GM18873 (cell line): Measurements from ENCODE around the gene BYSL.

Experiments used
- ATAC-seq: cut with Tn5 transposase; IDR thresholded peaks from one replicate; pipeline ENCODE4 v1.9.1; 2021; ENCODE audit warnings: mild to moderate bottlenecking, moderate library complexity, moderate number of reproducible peaks; ENCODE audit not compliant: unreplicated experiment, low FRiP score

BYSL gene, protein sequence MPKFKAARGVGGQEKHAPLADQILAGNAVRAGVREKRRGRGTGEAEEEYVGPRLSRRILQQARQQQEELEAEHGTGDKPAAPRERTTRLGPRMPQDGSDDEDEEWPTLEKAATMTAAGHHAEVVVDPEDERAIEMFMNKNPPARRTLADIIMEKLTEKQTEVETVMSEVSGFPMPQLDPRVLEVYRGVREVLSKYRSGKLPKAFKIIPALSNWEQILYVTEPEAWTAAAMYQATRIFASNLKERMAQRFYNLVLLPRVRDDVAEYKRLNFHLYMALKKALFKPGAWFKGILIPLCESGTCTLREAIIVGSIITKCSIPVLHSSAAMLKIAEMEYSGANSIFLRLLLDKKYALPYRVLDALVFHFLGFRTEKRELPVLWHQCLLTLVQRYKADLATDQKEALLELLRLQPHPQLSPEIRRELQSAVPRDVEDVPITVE

DNA sequence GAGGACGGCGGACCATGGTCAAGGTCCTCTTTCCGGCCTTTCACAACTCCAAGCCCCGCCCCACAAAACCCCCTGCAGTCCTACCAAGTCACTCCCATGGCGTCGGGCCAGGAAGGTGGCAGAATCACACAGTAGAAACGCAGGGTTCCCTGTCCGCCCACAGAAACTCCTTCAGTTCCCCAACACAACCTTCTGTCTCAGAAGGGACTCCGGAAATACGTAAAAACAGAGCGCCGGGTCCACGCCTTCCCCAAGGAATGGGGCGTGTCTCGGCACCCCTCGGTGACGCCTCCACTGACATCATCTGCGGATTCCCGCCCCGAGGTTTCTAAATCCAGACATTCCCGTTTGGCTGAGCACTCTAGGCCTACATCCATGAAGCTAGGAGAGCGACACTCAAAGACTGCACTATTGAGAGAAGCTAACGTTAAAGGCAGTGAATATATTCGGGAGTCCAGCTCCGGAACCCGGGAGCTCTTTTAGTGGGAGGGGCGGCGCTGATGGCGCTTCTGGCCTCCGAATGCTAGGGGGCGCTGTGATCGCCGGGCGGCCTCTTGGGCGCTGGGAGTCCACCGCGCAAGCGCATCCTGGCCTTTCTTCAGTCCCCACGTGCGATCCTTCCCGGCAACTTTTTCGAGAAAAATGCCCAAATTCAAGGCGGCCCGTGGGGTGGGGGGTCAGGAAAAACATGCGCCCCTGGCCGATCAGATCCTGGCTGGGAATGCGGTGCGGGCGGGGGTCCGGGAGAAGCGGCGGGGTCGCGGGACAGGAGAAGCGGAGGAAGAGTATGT, at the start of gene BYSL, which contains the start of gene MED20:
Gene BYSL (plus strand): TSS at position 579 of the 791 bp plus-strand sequence. CDS start 64 bp downstream, at position 643.
Gene MED20 (minus strand): TSS at position 219 of the 791 bp plus-strand sequence. CDS start 121 bp downstream, at position 98.
- peak; percentile 85 for ATAC-seq

DNA sequence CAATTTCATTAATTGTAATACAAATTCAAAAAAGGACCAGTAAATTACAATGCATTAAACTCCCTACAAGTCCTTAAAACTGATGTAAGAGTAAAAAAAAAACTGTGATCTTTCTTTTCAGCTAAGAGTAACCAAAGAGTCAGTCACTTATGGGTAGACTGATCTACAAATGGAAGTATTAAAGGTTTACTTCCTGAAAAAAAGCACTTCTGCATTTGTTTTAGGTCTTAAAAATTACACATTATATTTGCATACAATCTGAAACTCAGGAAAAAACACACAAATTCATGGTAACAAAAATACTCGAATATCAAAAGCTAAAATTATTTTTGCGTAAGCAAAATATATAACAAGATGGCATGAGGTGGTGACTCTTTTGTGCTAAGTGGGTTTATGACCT, 49.6 kb upstream of the BYSL start:
- no peak for ATAC-seq

DNA sequence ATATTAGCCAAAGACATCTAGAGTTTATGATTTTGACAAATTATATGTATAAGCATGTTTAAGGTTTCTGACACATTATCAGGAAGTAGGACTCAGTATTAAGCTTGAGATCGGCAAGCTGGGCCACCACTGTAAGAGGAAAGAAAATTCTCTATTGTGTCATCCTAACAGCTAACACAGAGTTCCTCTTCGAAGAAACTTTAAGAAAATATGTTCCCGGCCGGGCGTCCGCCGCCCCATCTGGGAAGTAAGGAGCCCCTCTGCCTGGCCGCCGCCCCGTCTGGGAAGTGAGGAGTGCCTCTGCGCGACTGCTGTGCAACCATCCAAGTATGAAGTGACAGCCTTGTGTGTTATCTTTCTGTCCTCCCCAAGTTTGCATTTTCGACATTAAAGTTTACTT, 49.2 kb upstream of the BYSL start:
- ATAC-seq: no peak

DNA sequence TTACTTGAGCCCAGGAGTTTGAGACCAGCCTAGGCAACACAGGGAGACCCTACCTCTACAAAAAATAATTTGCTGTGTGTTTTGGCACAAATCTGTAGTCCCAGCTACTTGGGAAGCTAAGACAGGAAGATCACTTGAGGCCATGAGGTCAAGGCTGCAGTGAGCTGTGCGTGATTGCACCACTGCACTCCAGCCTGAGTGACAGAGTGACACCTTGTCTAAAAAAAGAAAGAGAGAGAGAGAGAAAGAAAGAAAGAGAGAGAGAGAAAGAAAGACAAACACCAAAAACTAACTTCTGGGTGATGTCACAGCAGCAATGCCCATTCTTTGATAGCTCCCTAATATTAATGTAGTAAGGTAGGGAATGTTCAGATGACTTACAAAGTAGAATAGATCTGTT, 46.6 kb upstream of the BYSL start:
- ATAC-seq: no peak

DNA sequence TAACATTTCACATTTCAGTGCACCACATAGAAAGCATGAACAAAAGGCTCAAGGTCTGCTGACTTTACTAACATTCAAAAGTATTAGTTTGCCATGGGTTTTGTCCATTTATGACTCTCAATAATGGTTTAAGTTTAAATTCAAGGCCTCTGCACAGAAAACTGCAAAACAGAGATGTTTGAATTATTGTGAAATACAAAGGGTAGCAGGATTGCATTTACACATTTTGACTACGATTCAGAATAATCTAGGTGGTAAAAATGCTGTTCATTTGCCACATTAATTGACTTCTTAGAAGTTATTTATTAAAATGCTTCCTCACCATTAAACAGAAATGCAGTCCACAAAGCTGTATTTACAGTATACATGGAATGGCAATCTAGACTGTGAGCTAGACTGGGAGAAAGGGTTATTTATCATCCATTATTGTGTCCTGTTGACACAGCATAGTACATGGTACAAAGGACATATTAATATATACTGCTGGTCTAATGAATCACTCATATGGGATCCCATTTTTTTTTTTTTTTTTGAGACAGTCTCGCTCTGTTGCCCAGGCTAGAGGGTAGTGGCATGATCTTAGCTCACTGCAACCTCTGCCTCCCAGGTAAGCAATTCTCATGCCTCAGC, 44.1 kb upstream of the BYSL start:
- ATAC-seq: no peak

DNA sequence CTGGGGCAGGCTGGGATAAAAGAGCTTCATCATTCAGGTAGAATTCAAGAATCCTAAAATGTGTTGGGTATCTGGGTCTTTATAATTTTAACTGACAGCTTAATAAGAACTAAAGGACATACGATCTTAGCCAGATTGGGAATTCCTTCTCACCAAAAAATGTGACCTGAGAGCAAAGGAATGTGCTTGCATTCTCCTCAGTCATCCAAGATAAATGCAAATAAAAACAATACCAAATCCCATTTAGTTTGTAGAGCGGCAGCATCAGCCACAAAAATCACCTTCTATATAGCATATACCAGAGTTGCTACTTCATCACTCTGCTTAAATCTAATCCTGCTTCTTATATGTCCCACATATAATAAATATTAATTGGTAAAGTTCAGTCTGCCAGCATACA, 43.1 kb upstream of the BYSL start:
- ATAC-seq: no peak

DNA sequence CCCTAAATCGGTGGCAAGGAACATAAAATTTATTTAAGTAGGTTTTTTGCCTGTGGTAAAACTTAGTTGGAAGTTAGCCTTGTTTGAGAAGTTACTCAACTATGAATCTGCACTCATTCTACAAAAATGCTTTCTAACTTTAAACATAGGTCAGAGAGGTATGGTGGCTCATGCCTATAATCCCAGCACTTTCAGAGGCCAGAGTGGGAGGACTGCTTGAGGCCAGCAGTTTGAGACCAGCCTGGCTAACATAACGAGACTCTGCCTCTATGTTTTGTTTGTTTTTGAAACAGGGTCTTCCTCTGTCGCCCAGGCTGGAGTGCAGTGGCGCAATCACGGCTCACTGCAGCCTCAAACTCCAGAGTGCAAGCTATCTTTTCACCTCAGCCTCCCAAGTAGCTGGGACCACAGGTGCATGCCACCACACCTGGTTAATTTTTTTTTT, 42.3 kb upstream of the BYSL start:
- no peak for ATAC-seq

DNA sequence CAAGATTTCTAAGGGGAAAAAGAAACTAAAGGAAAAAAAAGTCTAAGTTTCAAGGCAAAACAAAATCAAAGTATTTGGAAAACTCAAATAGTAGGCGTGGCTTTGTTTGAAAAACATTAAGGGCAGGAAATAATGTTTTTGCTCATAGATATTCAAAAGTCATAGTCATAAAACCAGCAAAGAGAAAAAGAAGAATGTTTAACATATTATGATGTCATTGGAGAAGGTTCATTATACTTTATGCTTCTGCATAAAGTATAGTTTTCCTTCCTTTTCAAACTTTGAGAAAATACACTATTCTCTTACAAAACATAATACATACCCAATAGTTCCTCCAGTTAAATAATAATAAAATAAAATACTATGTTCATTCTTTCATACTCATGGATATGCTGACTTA, 39.8 kb upstream of the BYSL start:
- no peak for ATAC-seq

DNA sequence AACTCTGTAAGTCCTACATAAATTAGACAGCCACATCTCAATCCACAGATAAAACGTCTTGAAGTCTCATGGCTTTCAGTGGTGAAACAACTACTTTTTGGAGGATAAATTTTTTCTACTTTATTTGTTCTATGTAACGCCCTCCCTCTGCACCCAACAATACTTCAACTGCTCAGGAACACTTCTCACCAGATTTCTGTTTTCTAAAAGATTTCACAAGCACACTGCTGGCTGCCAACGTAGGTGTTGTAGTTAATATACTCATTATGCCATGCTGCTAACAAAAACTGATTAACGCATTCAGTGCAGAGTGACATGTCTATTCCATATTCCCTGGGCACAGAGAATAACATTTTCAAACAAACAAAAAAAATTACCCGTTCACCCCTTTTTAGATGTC, 36.3 kb upstream of the BYSL start:
- ATAC-seq: no peak

DNA sequence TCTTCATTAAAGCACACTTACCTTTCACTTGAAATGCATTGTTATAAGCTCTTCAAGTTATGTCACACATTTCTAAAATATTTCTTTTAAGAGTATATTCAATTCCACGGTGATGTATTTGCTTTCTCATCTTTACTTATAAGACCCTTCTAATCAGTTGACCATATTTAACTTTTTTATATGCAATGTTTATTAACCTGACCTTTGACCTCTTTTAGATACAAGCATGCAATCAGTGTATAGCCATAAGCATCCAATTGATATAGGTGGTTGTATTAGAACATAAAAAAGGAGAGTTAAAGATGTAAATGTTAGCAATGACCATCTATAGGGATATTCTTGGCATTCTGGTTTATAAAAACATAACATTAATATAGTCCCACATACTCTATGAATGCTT, 35.4 kb upstream of the BYSL start:
- no peak for ATAC-seq

DNA sequence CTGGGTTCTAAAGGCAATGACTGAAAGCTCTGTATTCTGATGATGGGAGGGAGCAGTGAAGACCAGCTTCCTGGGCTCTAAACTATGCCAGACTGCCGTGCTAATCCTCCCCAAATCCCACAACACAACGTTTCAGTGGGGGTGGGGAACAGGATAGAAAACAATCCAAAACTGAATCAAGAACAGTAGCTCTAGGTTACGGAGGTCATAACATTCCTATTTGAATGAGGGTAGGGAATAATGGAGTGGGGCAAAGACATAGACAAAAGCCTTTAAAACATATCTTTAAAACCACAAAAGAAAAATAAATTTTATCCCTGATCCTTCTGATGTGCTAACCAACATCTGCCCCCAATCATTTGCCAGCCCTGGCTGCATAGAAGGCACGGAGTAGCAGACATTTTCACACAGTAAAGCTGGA, 34.0 kb upstream of the BYSL start:
- ATAC-seq: no peak

DNA sequence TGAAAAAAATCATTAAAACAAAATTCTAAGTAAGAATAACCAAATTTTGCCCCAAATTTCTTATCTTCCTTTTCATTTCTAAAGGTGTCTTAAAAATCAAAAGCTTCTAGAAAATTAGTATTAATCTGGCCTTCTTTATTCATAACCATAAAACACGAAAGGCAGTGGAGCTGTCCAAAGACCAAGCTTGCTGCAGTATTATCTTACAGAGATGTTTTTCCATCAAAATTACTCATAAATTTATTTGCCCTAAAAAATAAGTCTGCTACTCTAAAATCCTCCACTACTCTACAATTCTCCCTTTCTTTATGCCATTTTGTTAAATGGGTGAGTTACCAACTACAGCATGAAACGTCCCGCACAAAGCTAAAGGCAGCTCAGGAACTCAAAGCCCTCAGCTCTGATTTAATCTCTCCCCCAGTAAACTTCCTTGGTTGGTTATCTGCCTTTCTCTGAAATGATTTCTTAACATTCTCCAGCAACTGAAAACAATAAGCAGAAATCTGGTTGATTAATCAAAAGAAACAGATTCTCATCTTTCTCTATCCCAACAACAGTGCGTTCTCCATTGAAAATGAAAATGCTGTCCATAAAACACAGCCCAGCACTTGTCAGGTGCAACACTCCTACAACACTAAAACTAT, 28.3 kb upstream of the BYSL start:
- ATAC-seq: no peak

DNA sequence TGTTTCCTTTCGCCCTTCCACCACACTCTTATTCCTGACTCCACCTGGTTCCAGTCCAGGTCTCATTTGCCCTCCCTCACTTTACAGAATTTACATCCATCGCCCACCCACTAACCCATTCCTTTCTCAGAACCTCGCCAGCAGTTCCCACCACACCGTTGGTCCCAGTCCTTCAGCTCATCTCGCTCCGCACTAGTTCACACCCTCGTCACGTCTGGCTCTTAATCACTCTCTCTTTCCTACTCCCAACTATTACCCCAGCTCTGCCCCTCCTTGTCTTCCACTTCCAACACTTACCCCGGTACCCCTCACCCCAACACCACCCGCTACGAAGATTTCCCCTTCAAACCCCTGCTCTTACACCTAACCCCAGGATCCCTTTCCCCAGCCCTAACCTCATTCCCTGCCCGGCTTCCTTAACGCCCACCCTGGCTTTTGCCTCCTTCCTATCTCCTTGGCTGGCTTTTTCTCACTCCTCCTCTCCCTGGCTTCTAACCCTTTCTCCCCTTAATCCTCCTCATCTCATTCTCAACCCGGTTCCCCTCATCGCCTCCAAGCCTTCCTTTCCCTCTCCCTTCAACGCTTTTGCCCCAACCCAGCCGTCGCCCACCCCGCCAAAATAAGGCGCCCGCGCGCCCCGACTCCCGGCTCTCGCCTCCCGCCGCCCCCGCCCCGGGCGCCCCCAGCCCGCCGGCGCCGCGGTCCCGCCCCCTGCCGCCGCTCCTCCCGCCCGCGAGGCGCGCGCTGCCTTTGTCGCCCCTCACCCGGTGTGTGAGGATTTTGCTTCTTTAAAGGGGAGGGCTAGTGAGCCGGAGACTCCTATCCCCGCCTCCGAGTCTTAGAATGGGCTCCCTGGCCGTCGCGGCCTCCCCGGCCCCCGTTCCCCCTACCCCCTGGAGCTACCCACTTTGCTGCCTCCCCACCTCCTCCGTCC, 26.7 kb upstream of the BYSL start:
- peak; percentile 19 for ATAC-seq

DNA sequence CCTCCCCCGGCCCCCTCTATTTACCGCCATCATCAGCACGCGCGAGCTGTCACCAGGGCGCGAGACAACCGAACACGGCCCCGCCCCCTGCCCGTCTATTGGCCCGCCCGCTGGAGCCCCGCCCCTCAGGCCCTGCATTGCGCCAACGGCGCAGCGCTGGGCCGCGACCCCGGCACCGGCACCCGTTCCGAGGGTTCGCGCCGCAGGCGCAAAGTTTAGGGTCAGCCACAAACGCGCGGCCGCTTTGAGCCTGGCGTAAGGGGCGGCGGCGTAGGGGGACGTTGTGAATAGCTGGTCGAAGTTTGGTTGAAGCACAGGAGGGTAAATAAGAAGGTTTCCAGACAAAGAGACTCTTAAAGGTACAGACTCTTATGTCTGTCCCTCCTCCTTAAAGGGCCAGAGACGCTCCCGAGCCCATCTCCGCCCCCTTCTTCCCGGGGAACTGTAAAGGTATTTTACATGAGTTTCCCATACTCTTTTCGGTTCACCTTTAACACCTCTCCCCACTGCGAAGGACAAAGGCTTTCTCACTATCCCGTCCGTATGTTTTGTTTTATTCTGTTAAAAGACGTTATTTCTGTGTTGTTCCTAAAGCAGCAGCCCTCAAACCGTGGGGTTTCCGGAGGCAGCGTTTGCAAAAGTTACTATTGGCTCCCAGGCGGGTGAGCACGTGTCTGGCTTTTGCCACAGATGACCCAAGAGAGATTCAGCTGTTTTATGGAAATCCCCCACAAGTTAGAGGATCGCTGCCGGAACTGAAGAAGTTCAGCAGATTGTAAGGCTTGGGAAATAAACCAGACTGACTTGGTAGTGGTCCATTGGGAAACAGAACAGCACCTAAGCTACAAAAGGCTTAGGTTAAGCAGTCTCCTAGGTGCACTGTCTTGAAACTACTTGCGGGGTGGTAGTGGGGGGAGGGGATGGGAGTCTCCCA, 25.7 kb upstream of the BYSL start, which contains the start of gene USP49:
Gene USP49 (minus strand): TSS at position 76 of the 934 bp plus-strand sequence. CDS start 88,392 bp downstream, outside the sequence.
- peak; percentile 62 for ATAC-seq

DNA sequence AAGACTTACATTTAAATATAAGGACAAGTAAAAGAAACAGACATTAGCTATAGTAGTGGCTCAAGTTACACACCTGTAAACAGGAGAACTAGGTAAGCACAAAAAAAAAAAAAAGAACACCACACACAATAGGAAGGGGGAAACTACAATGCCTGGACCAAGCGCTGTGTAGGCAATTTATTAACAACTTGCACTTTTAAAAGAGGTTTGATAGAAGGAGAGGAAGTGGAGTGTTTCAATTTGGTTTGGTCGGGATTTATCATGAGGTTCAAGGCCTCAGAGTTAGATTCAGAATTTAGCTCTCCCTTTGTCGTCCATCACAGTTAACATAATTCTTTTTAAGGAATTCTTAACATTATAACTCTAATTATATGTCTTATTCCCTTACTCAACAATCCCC, 25.0 kb upstream of the BYSL start:
- ATAC-seq: no peak

DNA sequence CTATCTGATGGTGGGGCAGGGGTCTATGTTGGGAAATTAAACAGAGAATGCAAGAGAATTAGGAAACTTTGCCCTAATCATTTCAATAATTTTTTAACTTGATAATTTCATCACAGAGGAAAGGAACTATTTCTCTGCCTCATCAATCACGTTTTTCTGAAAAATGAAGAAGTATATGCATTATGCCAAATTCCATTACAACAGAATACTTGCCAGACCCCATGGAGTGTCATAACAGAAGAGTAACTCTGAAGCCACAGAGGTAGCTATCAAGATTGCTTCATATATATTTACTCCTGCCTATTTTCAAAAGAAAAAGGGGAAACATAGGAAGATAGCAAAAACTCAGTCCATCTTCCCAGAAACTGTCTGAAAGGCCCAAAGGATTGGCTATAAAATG, 20.4 kb upstream of the BYSL start:
- ATAC-seq: no peak

DNA sequence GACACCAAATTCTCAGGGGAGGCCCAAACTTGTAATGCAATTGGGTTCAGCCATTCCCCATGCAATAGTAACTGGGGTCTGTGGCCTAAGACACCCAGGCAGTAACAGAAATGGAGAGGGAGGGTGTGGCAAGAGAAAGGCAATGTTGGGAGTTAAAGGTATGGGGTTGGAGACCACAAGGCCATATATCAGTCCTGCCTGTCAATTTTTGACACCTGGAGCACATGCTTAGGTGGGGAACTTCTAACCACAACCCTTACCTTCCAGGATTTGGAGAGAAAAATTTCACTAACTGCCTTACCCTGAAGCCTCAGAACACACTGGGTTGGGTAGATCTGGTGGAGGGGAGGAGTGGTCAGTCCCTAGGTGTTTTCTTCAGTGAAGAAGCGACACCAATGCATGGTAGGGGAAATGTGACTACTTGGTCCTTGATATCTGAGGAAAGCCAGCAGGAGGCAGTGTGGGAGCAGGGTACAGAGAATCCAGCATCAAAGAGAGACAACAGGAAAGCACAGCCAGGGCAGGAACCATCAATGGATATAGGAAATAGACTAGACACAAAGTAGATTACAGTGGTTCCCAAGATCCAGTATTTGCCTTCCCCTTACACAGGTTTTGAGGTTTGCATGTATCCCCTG, 19.3 kb upstream of the BYSL start:
- no peak for ATAC-seq

DNA sequence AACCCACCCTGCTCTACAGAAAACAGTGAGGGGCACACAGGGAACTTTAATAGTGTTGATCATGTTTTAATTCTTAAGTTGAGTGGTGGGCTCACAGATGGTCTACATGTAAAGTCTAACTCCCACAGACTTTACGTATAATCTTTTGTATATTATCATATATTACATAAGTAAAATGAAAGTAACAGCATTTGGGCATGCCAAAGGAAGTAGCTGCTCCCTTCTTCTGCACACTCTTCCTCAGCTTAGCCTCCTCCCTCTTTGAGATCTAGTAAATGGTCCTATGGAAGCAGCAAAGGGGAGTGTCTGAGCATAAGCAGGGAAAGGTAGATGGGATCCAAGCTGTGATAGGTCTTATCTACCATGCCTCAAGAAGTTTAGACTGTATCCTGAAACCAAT, 11.6 kb upstream of the BYSL start:
- ATAC-seq: no peak
